ENCODE data around the gene WBP2. TPM values are rescaled to one million over a fixed set of nuclear protein-coding genes. Genes with fewer than 3 reads are reported as not detected.
A peak's percentile ranks its signal among the peaks of the same experiment; 100 is the strongest.

WBP2 gene
- total and polyA plus RNA-seq, 2 of the 8 experiments (the other 6 are each of a cell fraction or from before 2014, with no cell fraction given), result 48.2 to 71.2 TPM

DNA sequence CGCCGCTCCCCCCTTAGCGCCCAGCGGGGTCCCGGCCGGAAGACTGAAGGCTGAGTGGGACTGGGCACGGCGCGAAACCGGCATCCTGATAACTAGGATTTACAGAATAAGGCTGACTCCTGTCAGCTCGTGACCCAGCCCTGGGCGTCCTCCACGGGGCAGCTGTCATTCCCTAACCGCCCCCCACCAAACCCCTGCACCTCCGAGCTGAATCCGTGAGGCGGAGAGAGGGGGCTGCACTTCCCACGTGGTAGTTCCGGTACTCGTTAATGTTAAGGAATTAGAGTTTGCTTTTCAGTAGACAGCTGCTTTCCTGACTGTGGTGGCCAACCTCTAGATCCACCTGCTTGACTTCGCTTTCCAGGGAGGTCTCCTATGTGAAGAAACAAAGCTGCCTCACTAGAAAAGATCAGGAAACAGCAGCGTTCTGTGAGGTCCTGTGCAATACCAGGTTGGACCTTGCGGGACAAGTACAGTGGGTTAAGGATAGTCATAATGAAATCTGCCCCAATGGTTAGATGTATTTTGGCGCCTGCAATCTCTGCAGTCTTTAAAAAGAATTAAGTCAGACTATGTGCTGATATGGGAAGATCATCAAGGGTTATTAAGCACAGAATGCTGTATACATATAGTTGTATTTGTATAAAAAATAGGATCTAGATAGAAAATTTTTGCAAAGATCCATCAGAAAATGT lies 1.1 kb upstream of the WBP2 start:
- ChIA-PET CTCF (ENCODE audit: partially characterized antibody) (interaction anchor here (0.7 to 27.2 kb wide), 13 partner anchors 9 to 154 kb away, joined by 3 to 563 read pairs (median 5); partner anchors contain the start of genes MRPL38 and UNC13D), POLR2A (ENCODE audit: partially characterized antibody) (interaction anchor here (0.8 to 4.7 kb wide), 11 partner anchors 10 to 76 kb away, joined by 3 to 28 read pairs (median 11); partner anchors contain the start of genes TRIM47 and TRIM65)
- Histone ChIP-seq H2BK5ac (ENCODE audit: low read depth, low read length) (peak overlapping the region; percentile 92), H3K14ac (ENCODE audit: insufficient read length) (no peak overlapping the region), H3K56ac (replicated peaks; ENCODE audit: insufficient read length, low read depth, low read length) (no peak overlapping the region), H3K27ac (ENCODE audit: low read depth, low read length) (peak overlapping the region; percentile 93; the same call in 1 of the 2 replicates), H3K79me2 (ENCODE audit: control insufficient read depth in 1 of 2, insufficient read depth in 2 of 2, low read length in 2 of 2) (peaks cover 3 to 9% of the 10 kb centered on the region in 2 experiments; a peak in 3 of 4 replicates), H3K23ac (ENCODE audit: insufficient read length) (no peak overlapping the region), H3K18ac (ENCODE audit: extremely low read depth, low read length) (no peak overlapping the region; the same call in 1 of the 2 replicates), H2AFZ (ENCODE audit: low read length) (peak overlapping the region; percentile 78), H3K9me3 (ENCODE audit: insufficient read depth in 2 of 2, low read depth in 1 of 2, low read length in 1 of 2) (no peaks in the 10 kb centered on the region), H4K91ac (replicated peaks; ENCODE audit: insufficient read length, low read length) (peak overlapping the region; percentile 54), H2AK5ac (ENCODE audit: low read depth, low read length) (no peak overlapping the region), H3K23me2 (ENCODE audit: low read depth, low read length) (peaks cover 6% of the 10 kb centered on the region), H3K36me3 (ENCODE audit: control insufficient read depth in 2 of 4, insufficient read depth in 4 of 4, low read length in 3 of 4) (peaks cover under 1 to 4% (median 3%) of the 10 kb centered on the region in 4 experiments; a peak in 6 of 8 replicates), H3K9ac (replicated peaks in 1 of 4; ENCODE audit: extremely low read depth in 1 of 4, low read depth in 3 of 4, low read length in 3 of 4) (peak overlapping the region; percentile 52 to 92 (median 66)), H3K4me3 (ENCODE audit: extremely low read depth in 1 of 4, insufficient read depth in 2 of 4, low read depth in 3 of 4, low read length in 4 of 4) (peak overlapping the region; percentile 81 to 95 (median 91)), H2BK120ac (replicated peaks; ENCODE audit: low read depth, low read length) (no peak overlapping the region), H3K27me3 (replicated peaks in 1 of 4; ENCODE audit: control insufficient read depth in 3 of 4, extremely low read depth in 1 of 4, insufficient read depth in 3 of 4, low read length in 3 of 4) (no peaks in the 10 kb centered on the region), H2BK12ac (ENCODE audit: low read depth, low read length) (no peak overlapping the region), H3K4me1 (replicated peaks in 1 of 4; ENCODE audit: control insufficient read depth in 3 of 4, insufficient read depth in 4 of 4, low read length in 3 of 4) (peaks cover 0 to 7% (median 2%) of the 10 kb centered on the region in 4 experiments; a peak in 4 of 7 replicates), H4K20me1 (replicated peaks in 1 of 2; ENCODE audit: control insufficient read depth in 1 of 2, insufficient read depth in 2 of 2, low read length in 2 of 2) (no peaks in the 10 kb centered on the region), H2BK15ac (ENCODE audit: low read length) (no peak overlapping the region), H3K4ac (replicated peaks; ENCODE audit: insufficient read length, low read depth, low read length) (peak overlapping the region; percentile 0), H4K5ac (ENCODE audit: insufficient read length, low read depth, low read length) (peak overlapping the region; percentile 0), H4K8ac (ENCODE audit: extremely low read depth, insufficient read depth, low read length) (peak overlapping the region; percentile 96), H3K79me1 (ENCODE audit: low read depth, low read length) (peaks cover 10% of the 10 kb centered on the region; the same call in 1 of the 2 replicates), H2BK20ac (ENCODE audit: low read length) (no peak overlapping the region), H3K4me2 (ENCODE audit: insufficient read depth in 1 of 2, low read depth in 2 of 2, low read length in 2 of 2) (peak overlapping the region; percentile 82 to 87)
- DNase-seq (ENCODE audit: low read depth in 1 of 2, low spot score in 2 of 2), result no peak
- 3% methylated on average over 24 of the region's 24 CpGs; no CpG with 5 or more reads in 1 of the 2 experiments for WGBS, 2 experiments (ENCODE audit: extremely low coverage in 1 of 2, insufficient coverage in 1 of 2, insufficient read length in 1 of 2, insufficient replicate concordance in 2 of 2, low coverage in 1 of 2, low lambda C conversion rate in 2 of 2, missing lambda C conversion rate in 1 of 2)
- FAIRE-seq, result no peak
- TF ChIP-seq, protein P1, sequence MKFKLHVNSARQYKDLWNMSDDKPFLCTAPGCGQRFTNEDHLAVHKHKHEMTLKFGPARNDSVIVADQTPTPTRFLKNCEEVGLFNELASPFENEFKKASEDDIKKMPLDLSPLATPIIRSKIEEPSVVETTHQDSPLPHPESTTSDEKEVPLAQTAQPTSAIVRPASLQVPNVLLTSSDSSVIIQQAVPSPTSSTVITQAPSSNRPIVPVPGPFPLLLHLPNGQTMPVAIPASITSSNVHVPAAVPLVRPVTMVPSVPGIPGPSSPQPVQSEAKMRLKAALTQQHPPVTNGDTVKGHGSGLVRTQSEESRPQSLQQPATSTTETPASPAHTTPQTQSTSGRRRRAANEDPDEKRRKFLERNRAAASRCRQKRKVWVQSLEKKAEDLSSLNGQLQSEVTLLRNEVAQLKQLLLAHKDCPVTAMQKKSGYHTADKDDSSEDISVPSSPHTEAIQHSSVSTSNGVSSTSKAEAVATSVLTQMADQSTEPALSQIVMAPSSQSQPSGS (IDR thresholded peaks at IDR 0.05; ENCODE audit: low read length), result no peak
- TF ChIP-seq SIN3A (conservative IDR thresholded peaks at IDR 0.05 in 1 of 2, IDR thresholded peaks at IDR 0.05 in 1 of 2; ENCODE audit: low read depth in 1 of 2, low read length in 2 of 2), result peak; percentile 54 to 55; a peak in 1 of 4 replicates
- no peak for TF ChIP-seq TBP (IDR thresholded peaks at IDR 0.05; ENCODE audit: low read depth, low read length)
- TF ChIP-seq HDAC2 (IDR thresholded peaks at IDR 0.05; ENCODE audit: borderline replicate concordance in 1 of 2, low read depth in 2 of 2, low read length in 2 of 2), result peak; percentile 6 to 98; a peak in 1 of 4 replicates
- TF ChIP-seq POU5F1 (IDR thresholded peaks at IDR 0.05; ENCODE audit: low read depth, low read length), result no peak
- peak; percentile 81 for TF ChIP-seq ASH2L (IDR thresholded peaks at IDR 0.05; ENCODE audit: low read length)
- no peak for TF ChIP-seq NANOG (IDR thresholded peaks at IDR 0.05; ENCODE audit: insufficient read depth, low read depth, low read length, poor library complexity, severe bottlenecking)
- TF ChIP-seq POLR2A (IDR thresholded peaks at IDR 0.05; ENCODE audit: control extremely low read depth in 1 of 2, low read depth in 2 of 2, low read length in 2 of 2), result no peak
- peak; percentile 95 for TF ChIP-seq SAP30 (IDR thresholded peaks at IDR 0.05; ENCODE audit: insufficient read depth, insufficient replicate concordance, low read length)
